ENCODE measurements around the gene CCDC188.

DNA sequence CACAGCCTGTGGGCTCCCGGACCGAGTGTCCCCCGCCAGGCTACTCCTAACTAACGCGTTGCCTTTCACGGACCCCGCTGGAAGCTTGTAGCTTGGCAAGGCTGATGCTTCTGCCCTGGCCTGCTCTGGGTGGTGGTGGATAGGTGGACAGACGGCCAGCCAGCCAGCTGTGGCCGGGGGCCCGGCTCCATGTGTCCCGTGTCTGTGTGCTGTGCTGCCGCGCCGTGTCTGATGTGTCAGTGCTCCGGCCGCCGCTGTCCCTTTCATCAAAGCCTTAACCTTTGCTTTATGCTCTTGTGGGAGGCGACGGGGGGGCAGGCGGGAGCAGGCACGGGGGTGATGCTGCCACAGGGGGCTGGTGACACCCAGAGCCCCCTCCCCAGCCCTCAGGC, 5.0 kb downstream of the CCDC188 start:
- TF ChIP-seq FOXK2 (IDR thresholded peaks at IDR 0.05) (no peak), E2F8 (IDR thresholded peaks at IDR 0.05; ENCODE audit: low read depth, partially characterized antibody) (no peak), ATF7 (IDR thresholded peaks at IDR 0.05; ENCODE audit: low read depth) (no peak), EP300 (IDR thresholded peaks at IDR 0.05; ENCODE audit: borderline replicate concordance in 1 of 2, control insufficient read depth in 1 of 2, low read depth in 2 of 2, low read length in 2 of 2) (no peak), ZZZ3 (IDR thresholded peaks at IDR 0.05; ENCODE audit: control insufficient read depth, insufficient read length, low read depth) (no peak), FOXM1 (IDR thresholded peaks at IDR 0.05; ENCODE audit: low read depth, low read length) (no peak)
- TF ChIP-seq, protein P1, sequence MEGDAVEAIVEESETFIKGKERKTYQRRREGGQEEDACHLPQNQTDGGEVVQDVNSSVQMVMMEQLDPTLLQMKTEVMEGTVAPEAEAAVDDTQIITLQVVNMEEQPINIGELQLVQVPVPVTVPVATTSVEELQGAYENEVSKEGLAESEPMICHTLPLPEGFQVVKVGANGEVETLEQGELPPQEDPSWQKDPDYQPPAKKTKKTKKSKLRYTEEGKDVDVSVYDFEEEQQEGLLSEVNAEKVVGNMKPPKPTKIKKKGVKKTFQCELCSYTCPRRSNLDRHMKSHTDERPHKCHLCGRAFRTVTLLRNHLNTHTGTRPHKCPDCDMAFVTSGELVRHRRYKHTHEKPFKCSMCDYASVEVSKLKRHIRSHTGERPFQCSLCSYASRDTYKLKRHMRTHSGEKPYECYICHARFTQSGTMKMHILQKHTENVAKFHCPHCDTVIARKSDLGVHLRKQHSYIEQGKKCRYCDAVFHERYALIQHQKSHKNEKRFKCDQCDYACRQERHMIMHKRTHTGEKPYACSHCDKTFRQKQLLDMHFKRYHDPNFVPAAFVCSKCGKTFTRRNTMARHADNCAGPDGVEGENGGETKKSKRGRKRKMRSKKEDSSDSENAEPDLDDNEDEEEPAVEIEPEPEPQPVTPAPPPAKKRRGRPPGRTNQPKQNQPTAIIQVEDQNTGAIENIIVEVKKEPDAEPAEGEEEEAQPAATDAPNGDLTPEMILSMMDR (IDR thresholded peaks at IDR 0.05 in 2 of 3, conservative IDR thresholded peaks at IDR 0.05 in 1 of 3; ENCODE audit: control insufficient read depth in 2 of 3, extremely low read depth in 1 of 3, insufficient read depth in 1 of 3, low read depth in 3 of 3, low read length in 3 of 3): no peak
- TF ChIP-seq, protein P2, sequence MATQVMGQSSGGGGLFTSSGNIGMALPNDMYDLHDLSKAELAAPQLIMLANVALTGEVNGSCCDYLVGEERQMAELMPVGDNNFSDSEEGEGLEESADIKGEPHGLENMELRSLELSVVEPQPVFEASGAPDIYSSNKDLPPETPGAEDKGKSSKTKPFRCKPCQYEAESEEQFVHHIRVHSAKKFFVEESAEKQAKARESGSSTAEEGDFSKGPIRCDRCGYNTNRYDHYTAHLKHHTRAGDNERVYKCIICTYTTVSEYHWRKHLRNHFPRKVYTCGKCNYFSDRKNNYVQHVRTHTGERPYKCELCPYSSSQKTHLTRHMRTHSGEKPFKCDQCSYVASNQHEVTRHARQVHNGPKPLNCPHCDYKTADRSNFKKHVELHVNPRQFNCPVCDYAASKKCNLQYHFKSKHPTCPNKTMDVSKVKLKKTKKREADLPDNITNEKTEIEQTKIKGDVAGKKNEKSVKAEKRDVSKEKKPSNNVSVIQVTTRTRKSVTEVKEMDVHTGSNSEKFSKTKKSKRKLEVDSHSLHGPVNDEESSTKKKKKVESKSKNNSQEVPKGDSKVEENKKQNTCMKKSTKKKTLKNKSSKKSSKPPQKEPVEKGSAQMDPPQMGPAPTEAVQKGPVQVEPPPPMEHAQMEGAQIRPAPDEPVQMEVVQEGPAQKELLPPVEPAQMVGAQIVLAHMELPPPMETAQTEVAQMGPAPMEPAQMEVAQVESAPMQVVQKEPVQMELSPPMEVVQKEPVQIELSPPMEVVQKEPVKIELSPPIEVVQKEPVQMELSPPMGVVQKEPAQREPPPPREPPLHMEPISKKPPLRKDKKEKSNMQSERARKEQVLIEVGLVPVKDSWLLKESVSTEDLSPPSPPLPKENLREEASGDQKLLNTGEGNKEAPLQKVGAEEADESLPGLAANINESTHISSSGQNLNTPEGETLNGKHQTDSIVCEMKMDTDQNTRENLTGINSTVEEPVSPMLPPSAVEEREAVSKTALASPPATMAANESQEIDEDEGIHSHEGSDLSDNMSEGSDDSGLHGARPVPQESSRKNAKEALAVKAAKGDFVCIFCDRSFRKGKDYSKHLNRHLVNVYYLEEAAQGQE (IDR thresholded peaks at IDR 0.05; ENCODE audit: low read depth, low read length): no peak

Data from GM12878 (cell line).